WERI-Rb-1 (cell line): ENCODE data around the gene MYRIP.

Experiments used
- DNase-seq: peaks from one replicate; pipeline ENCODE4 v3.0.0-alpha.2; 2020
- H3K27ac ChIP-seq: fragments of 250-450 bp; sonication (Bioruptor Pico); 2 replicates; pipeline ENCODE4 v1.5.1; 2020; ENCODE audit warnings: mild to moderate bottlenecking, moderate library complexity
- H3K27me3 ChIP-seq: fragments of 250-450 bp; sonication (Bioruptor Pico); 2 replicates; pipeline ENCODE4 v1.5.1; 2021; ENCODE audit warnings: mild to moderate bottlenecking, low read depth, moderate library complexity; ENCODE audit not compliant: insufficient read depth, severe bottlenecking
- H3K36me3 ChIP-seq: fragments of 250-450 bp; sonication (Bioruptor Pico); 2 replicates; pipeline ENCODE4 v1.5.1; 2020; ENCODE audit warnings: mild to moderate bottlenecking, moderate library complexity
- H3K4me3 ChIP-seq: 2 replicates; pipeline ENCODE4 v1.5.1; 2011; ENCODE audit warnings: low read depth, mild to moderate bottlenecking, control low read depth, low read length
- H3K9me3 ChIP-seq: fragments of 250-450 bp; sonication (Bioruptor Pico); 2 replicates; pipeline ENCODE4 v1.5.1; 2021; ENCODE audit warnings: mild to moderate bottlenecking, moderate library complexity; ENCODE audit not compliant: severe bottlenecking
- TF ChIP-seq, protein P1 (sequence below): IDR thresholded peaks from 2 replicates; pipeline ENCODE4 v1.5.1; 2011; ENCODE audit warnings: low read depth, mild to moderate bottlenecking, control low read depth, inconsistent platforms, low read length

MYRIP gene

DNA sequence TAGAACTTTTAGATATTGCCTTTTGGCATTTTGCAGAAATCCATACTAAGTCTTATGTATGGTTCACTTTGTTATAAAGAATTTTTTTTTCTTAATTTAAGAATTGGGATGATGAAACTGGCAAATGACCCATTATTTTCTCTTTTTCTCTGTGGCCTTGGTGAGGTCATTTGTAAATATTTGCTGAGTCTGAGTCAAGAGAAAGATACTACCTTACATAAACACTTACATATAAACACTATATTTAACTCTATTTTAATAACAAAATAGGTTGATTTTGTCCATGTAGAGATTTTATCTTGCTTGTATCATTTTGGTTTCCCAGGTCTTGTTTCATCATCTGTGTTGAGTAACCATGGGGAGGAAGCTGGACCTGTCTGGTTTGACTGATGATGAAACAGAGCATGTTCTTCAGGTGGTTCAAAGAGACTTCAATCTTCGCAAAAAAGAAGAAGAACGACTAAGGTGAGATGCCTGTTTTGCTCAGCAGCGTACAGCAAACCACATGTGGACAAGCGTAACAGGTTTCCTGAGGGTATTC, 91.1 kb downstream of the MYRIP start:
- TF ChIP-seq, protein P1, sequence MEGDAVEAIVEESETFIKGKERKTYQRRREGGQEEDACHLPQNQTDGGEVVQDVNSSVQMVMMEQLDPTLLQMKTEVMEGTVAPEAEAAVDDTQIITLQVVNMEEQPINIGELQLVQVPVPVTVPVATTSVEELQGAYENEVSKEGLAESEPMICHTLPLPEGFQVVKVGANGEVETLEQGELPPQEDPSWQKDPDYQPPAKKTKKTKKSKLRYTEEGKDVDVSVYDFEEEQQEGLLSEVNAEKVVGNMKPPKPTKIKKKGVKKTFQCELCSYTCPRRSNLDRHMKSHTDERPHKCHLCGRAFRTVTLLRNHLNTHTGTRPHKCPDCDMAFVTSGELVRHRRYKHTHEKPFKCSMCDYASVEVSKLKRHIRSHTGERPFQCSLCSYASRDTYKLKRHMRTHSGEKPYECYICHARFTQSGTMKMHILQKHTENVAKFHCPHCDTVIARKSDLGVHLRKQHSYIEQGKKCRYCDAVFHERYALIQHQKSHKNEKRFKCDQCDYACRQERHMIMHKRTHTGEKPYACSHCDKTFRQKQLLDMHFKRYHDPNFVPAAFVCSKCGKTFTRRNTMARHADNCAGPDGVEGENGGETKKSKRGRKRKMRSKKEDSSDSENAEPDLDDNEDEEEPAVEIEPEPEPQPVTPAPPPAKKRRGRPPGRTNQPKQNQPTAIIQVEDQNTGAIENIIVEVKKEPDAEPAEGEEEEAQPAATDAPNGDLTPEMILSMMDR, result no peak
- no peaks in the 10 kb centered on the region for H3K36me3 ChIP-seq
- no peak overlapping the region for H3K27ac ChIP-seq
- no peaks in the 10 kb centered on the region for H3K9me3 ChIP-seq
- H3K27me3 ChIP-seq, result no peaks in the 10 kb centered on the region
- no peak for DNase-seq
- no peak overlapping the region for H3K4me3 ChIP-seq

DNA sequence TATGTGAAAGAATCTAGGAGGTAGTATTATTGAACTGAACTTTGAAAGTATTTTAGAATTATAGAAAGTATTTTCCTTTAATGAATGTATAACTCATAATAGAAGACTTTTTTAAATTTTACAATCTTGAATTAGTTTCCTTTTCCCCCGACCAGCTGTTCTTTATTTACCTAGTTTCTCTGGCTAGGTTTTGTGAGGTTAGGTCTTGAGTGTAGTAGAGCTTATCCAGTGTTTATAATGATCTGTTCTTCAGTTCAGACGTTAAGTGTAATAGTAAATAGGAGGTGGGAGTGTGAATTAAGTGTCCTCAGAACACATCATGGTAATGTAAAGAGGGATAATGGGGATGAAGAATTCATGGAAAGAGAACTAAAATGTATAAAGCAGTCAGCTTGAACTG, 93.8 kb downstream of the MYRIP start:
- Histone ChIP-seq H3K27ac (no peak overlapping the region), H3K36me3 (no peaks in the 10 kb centered on the region), H3K4me3 (no peak overlapping the region), H3K9me3 (no peaks in the 10 kb centered on the region), H3K27me3 (no peaks in the 10 kb centered on the region)
- TF ChIP-seq, protein P1, result no peak
- no peak for DNase-seq

DNA sequence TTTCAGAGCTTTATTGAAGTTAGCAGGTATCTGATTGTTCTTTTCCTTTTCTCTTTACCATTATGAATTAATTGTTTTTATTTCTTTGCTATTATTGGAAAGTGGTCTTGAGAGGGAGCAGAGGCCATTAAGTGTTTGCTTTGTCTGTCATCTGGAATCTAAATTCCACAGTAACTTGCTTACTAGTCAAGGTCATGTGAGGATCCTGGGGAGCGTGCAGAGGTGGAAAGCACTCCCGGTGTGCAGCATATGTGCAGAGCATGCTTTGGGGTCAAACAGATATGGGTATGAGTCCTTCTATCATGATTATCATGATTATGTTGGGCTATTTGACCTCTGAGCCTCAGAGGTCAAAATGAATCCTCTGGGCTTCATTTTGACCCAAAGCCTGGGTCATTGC, 96.4 kb downstream of the MYRIP start:
- Histone ChIP-seq H3K9me3 (no peaks in the 10 kb centered on the region), H3K27ac (no peak overlapping the region), H3K4me3 (no peak overlapping the region), H3K27me3 (no peaks in the 10 kb centered on the region), H3K36me3 (no peaks in the 10 kb centered on the region)
- TF ChIP-seq, protein P1, result no peak
- no peak for DNase-seq

DNA sequence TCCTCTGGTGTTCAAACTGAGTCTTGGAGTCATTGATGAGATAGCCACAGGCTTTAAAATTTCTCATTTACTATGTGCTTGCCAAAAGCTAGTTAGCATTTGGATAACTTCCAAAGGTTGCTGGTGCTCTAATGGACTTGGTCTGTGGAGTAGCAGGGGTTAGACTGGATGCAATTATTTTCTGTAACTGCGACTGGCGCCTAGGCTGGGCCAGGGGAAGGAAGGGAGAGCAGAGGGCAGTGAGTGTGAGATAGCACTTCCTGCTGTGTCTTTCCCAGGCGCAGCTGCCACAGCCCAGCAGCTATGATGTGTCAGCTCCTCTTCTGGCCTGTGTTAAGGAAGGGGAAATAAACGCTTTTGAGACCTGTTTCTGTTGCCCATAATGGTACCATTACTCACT, 98.6 kb downstream of the MYRIP start:
- Histone ChIP-seq H3K27me3 (no peaks in the 10 kb centered on the region), H3K36me3 (no peaks in the 10 kb centered on the region), H3K4me3 (no peak overlapping the region), H3K9me3 (no peaks in the 10 kb centered on the region), H3K27ac (no peak overlapping the region)
- DNase-seq, result no peak
- TF ChIP-seq, protein P1, result no peak

DNA sequence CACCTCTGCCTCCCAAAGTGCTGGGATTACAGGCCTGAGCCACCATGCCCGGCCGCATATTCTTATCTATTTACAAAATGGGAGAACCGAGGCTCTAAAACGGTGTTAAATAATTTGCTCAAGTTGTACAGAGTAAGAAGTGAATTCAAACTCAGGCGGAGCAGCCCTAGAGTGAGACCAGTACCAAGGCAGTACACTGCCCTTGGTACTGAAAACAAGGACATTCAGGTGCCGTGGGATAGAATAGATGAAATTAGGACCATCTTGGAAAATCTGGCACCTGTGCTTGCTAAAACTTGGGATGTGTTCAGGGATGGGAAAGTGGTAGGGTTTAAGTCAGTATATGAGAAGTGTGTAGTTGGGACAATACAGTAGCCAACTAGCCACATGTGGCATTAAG, 100.7 kb downstream of the MYRIP start:
- DNase-seq, result no peak
- H3K27ac ChIP-seq, result no peak overlapping the region
- TF ChIP-seq, protein P1, result no peak
- H3K9me3 ChIP-seq, result no peaks in the 10 kb centered on the region
- no peaks in the 10 kb centered on the region for H3K27me3 ChIP-seq
- no peak overlapping the region for H3K4me3 ChIP-seq
- no peaks in the 10 kb centered on the region for H3K36me3 ChIP-seq

DNA sequence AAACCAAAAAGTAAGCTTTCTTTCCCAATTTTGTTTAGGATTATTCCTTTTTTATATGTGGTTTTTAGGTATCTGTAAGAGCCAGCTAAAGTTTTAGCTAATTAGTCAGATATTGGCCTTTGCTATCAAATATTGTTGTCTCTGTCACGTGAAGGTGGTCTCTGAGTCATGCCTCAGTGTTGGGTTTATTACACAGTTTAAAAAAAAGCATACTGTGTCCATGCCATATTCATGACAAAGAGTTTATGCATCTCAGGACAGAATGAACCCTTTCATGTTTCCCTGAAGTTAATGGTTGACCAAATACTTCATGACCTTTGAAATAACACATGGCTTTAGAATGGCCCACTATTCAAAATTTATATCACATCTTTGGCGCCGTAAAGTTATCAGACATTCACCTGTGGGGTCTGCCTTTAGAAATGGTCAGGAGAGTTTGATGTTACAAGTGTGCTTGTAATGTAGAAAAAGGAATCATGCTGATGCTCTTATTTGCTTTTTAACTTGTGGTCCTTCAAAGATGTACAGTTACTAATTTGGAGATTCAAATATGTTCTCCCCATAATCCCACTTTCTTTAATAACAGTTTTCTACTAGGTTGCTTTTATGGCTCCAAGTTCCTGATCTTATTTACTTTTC, 101.5 kb downstream of the MYRIP start:
- H3K9me3 ChIP-seq, result no peaks in the 10 kb centered on the region
- TF ChIP-seq, protein P1, result no peak
- no peak for DNase-seq
- no peaks in the 10 kb centered on the region for H3K36me3 ChIP-seq
- H3K4me3 ChIP-seq, result no peak overlapping the region
- H3K27me3 ChIP-seq, result no peaks in the 10 kb centered on the region
- H3K27ac ChIP-seq, result no peak overlapping the region
